Measurements from ENCODE around the gene FAN1. TPM values are rescaled to one million over a fixed set of nuclear protein-coding genes. Genes with fewer than 3 reads are reported as not detected.

Gene FAN1
- total and polyA plus RNA-seq, 2 of the 13 experiments (the other 11 are each of a cell fraction or from before 2014, with no cell fraction given) = 10.8 to 20.1 TPM

- TF ChIP-seq NFKBIZ (CRISPR knock-in tag; IDR thresholded peaks at IDR 0.05) (peak; percentile 91), ZNF660 (CRISPR knock-in tag; IDR thresholded peaks at IDR 0.05; ENCODE audit: borderline replicate concordance, low read depth) (peak; percentile 89; the same call in 1 of the 2 replicates), STAT6 (CRISPR knock-in tag; IDR thresholded peaks at IDR 0.05; ENCODE audit: borderline replicate concordance) (no peak), KDM5B (CRISPR knock-in tag; IDR thresholded peaks at IDR 0.05; ENCODE audit: borderline replicate concordance) (peak; percentile 98), ZNF747 (CRISPR knock-in tag; IDR thresholded peaks at IDR 0.05; ENCODE audit: borderline replicate concordance) (peak; percentile 51; the same call in 1 of the 2 replicates), ZNF839 (CRISPR knock-in tag; IDR thresholded peaks at IDR 0.05; ENCODE audit: borderline replicate concordance) (peak; percentile 52; the same call in 1 of the 2 replicates), ZNF605 (CRISPR knock-in tag; IDR thresholded peaks at IDR 0.05) (peak; percentile 97), ZNF792 (CRISPR knock-in tag; IDR thresholded peaks at IDR 0.05) (peak; percentile 93), POLR2AphosphoS5 (IDR thresholded peaks at IDR 0.05; ENCODE audit: low read depth, low read length) (peak; percentile 78), NFE2L1 (CRISPR knock-in tag; IDR thresholded peaks at IDR 0.05; ENCODE audit: borderline replicate concordance) (no peak), HHEX (CRISPR knock-in tag; IDR thresholded peaks at IDR 0.05) (no peak), ZNF768 (CRISPR knock-in tag; IDR thresholded peaks at IDR 0.05) (peak; percentile 74; the same call in 1 of the 2 replicates), ISL2 (CRISPR knock-in tag; IDR thresholded peaks at IDR 0.05) (peak; percentile 55; the same call in 1 of the 2 replicates), ZBTB21 (CRISPR knock-in tag; IDR thresholded peaks at IDR 0.05) (no peak), EEA1 (CRISPR knock-in tag; IDR thresholded peaks at IDR 0.05; ENCODE audit: borderline replicate concordance) (peak; percentile 66; the same call in 1 of the 2 replicates), HNRNPK (IDR thresholded peaks at IDR 0.05; ENCODE audit: low read depth, low read length, poor library complexity, severe bottlenecking) (peak; percentile 45), ZNF317 (CRISPR knock-in tag; IDR thresholded peaks at IDR 0.05) (peak; percentile 91), ZNF543 (CRISPR knock-in tag; IDR thresholded peaks at IDR 0.05) (no peak; the same call in none of the 2 replicates)
- TF ChIP-seq, protein P1, sequence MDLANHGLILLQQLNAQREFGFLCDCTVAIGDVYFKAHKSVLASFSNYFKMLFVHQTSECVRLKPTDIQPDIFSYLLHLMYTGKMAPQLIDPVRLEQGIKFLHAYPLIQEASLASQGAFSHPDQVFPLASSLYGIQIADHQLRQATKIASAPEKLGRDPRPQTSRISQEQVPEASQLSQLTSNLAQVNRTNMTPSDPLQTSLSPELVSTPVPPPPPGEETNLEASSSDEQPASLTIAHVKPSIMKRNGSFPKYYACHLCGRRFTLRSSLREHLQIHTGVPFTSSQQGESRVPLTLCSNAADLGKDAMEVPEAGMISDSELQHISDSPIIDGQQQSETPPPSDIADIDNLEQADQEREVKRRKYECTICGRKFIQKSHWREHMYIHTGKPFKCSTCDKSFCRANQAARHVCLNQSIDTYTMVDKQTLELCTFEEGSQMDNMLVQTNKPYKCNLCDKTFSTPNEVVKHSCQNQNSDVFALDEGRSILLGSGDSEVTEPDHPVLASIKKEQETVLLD (CRISPR knock-in tag; IDR thresholded peaks at IDR 0.05; ENCODE audit: low read depth) = peak; percentile 47; the same call in 1 of the 2 replicates
- TF ChIP-seq, protein P2, sequence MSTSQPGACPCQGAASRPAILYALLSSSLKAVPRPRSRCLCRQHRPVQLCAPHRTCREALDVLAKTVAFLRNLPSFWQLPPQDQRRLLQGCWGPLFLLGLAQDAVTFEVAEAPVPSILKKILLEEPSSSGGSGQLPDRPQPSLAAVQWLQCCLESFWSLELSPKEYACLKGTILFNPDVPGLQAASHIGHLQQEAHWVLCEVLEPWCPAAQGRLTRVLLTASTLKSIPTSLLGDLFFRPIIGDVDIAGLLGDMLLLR (CRISPR knock-in tag; IDR thresholded peaks at IDR 0.05) = peak; percentile 93
- TF ChIP-seq, protein P3, sequence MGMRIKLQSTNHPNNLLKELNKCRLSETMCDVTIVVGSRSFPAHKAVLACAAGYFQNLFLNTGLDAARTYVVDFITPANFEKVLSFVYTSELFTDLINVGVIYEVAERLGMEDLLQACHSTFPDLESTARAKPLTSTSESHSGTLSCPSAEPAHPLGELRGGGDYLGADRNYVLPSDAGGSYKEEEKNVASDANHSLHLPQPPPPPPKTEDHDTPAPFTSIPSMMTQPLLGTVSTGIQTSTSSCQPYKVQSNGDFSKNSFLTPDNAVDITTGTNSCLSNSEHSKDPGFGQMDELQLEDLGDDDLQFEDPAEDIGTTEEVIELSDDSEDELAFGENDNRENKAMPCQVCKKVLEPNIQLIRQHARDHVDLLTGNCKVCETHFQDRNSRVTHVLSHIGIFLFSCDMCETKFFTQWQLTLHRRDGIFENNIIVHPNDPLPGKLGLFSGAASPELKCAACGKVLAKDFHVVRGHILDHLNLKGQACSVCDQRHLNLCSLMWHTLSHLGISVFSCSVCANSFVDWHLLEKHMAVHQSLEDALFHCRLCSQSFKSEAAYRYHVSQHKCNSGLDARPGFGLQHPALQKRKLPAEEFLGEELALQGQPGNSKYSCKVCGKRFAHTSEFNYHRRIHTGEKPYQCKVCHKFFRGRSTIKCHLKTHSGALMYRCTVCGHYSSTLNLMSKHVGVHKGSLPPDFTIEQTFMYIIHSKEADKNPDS (CRISPR knock-in tag; IDR thresholded peaks at IDR 0.05) = no peak
- TF ChIP-seq, protein P4, sequence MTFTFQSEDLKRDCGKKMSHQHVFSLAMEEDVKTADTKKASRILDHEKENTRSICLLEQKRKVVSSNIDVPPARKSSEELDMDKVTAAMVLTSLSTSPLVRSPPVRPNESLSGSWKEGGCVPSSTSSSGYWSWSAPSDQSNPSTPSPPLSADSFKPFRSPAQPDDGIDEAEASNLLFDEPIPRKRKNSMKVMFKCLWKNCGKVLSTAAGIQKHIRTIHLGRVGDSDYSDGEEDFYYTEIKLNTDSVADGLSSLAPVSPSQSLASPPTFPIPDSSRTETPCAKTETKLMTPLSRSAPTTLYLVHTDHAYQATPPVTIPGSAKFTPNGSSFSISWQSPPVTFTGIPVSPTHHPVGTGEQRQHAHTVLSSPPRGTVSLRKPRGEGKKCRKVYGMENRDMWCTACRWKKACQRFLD (CRISPR knock-in tag; IDR thresholded peaks at IDR 0.05; ENCODE audit: borderline replicate concordance) = peak; percentile 72; the same call in 1 of the 2 replicates
Observed at GRCh38 chr15:30903497-30904187, at the start of gene FAN1 (continued).
